Calu3 (cell line): Measurements from ENCODE around the gene WAPL. TPM values are rescaled to one million over a fixed set of nuclear protein-coding genes. Genes with fewer than 3 reads are reported as not detected.

Experiments used
- BruUV-seq: library from RNA; stranded (reverse); fragments of 400-500 nt; replicated peaks from 2 replicates; lab custom pipeline; 2021; lab: Mats Ljungman, UMichigan
- CTCF ChIA-PET: fragments of 300-600 bp; sonication (Branson Sonifier 250); formaldehyde crosslinking; loops from one replicate; lab custom pipeline; 2022; ENCODE audit warnings: antibody characterized with exemption; lab: Charles Lee
- DNase-seq: peaks from one replicate; pipeline ENCODE4 v3.0.0; 2022
- H3K27ac Mint-ChIP-seq: one replicate; pipeline ENCODE4 v1.8.0; 2022; ENCODE audit warnings: mixed read lengths; ENCODE audit not compliant: unreplicated experiment
- H3K27me3 Mint-ChIP-seq: one replicate; pipeline ENCODE4 v1.8.0; 2022; ENCODE audit warnings: mixed read lengths; ENCODE audit not compliant: unreplicated experiment
- H3K36me3 Mint-ChIP-seq: one replicate; pipeline ENCODE4 v1.8.0; 2022; ENCODE audit warnings: mild to moderate bottlenecking, moderate library complexity, mixed read lengths; ENCODE audit not compliant: insufficient read depth, unreplicated experiment
- H3K4me1 Mint-ChIP-seq: one replicate; pipeline ENCODE4 v1.8.0; 2022; ENCODE audit warnings: mild to moderate bottlenecking, low read depth, mixed read lengths; ENCODE audit not compliant: unreplicated experiment
- H3K4me3 Mint-ChIP-seq: one replicate; pipeline ENCODE4 v1.8.0; 2022; ENCODE audit warnings: mild to moderate bottlenecking, low read depth, moderate library complexity, mixed read lengths; ENCODE audit not compliant: unreplicated experiment
- H3K9me3 Mint-ChIP-seq: one replicate; pipeline ENCODE4 v1.8.0; 2022; ENCODE audit warnings: low read depth, mixed read lengths; ENCODE audit not compliant: unreplicated experiment
- CTCF ChIP-seq: fragments of 200-600 bp; IDR thresholded peaks from one replicate; pipeline ENCODE4 v1.8.0; 2022; ENCODE audit warnings: antibody characterized with exemption; ENCODE audit not compliant: unreplicated experiment
- intact Hi-C: fragments of 100-400 bp; cut with micrococcal nuclease; formaldehyde crosslinking; loops from one replicate; pipeline ENCODE4 v1.10.0; 2022; ENCODE audit not compliant: unreplicated experiment
- total RNA-seq: library from RNA; stranded (reverse); gene quantifications from 2 replicates; pipeline ENCODE4 v1.2.3, GENCODE V29; 2022

The WAPL gene
- total RNA-seq, 1 experiment from 2014 or later = 27.0 TPM

GRCh38 chr10:86480571-86480970 lies 41.0 kb downstream of the WAPL start:
- CTCF ChIA-PET = no interaction called here

GRCh38 chr10:86472061-86472460 lies 49.5 kb downstream of the WAPL start:
- CTCF ChIA-PET = no interaction called here
- no peak overlapping the region for H3K4me3 Mint-ChIP-seq
- no peak overlapping the region for H3K27ac Mint-ChIP-seq
- TF ChIP-seq CTCF = no peak
- H3K27me3 Mint-ChIP-seq = no peaks in the 10 kb centered on the region
- DNase-seq = no peak
- no peaks in the 10 kb centered on the region for H3K4me1 Mint-ChIP-seq
- peaks cover 8% of the 10 kb centered on the region for H3K36me3 Mint-ChIP-seq
- no peaks in the 10 kb centered on the region for H3K9me3 Mint-ChIP-seq
- intact Hi-C loops = no loop called here
- no TSS peak for BruUV-seq

More at GRCh38 chr10:86480571-86480970, 41.0 kb downstream of the WAPL start:
- no TSS peak for BruUV-seq
- Mint-ChIP-seq H3K4me3 (no peak overlapping the region), H3K9me3 (no peaks in the 10 kb centered on the region), H3K27ac (no peak overlapping the region), H3K4me1 (no peaks in the 10 kb centered on the region), H3K27me3 (no peaks in the 10 kb centered on the region), H3K36me3 (peaks cover 5% of the 10 kb centered on the region)
- TF ChIP-seq CTCF = no peak
- intact Hi-C loops = no loop called here
- DNase-seq = no peak

GRCh38 chr10:86461963-86462804 lies 59.4 kb downstream of the WAPL start:
- CTCF ChIA-PET = no interaction called here
- H3K4me1 Mint-ChIP-seq = no peaks in the 10 kb centered on the region
- TF ChIP-seq CTCF = no peak

GRCh38 chr10:86451604-86451960 lies 70.0 kb downstream of the WAPL start:
- DNase-seq = no peak
- Mint-ChIP-seq H3K9me3 (no peaks in the 10 kb centered on the region), H3K4me1 (no peaks in the 10 kb centered on the region), H3K27ac (no peak overlapping the region), H3K27me3 (no peaks in the 10 kb centered on the region), H3K4me3 (no peak overlapping the region), H3K36me3 (peaks cover 18% of the 10 kb centered on the region)
- no peak for TF ChIP-seq CTCF
- intact Hi-C loops = no loop called here
- CTCF ChIA-PET = no interaction called here
- BruUV-seq = no TSS peak

More at GRCh38 chr10:86461963-86462804, 59.4 kb downstream of the WAPL start:
- no TSS peak for BruUV-seq
- Mint-ChIP-seq H3K27me3 (no peaks in the 10 kb centered on the region), H3K36me3 (peaks cover 29% of the 10 kb centered on the region), H3K4me3 (no peak overlapping the region), H3K9me3 (no peaks in the 10 kb centered on the region), H3K27ac (no peak overlapping the region)
- DNase-seq = no peak
- intact Hi-C loops = no loop called here
